Naive thymus-derived CD8-positive, alpha-beta T cell (primary cell): ENCODE measurements around the gene CATSPERZ. TPM values are rescaled to one million over a fixed set of nuclear protein-coding genes. Genes with fewer than 3 reads are reported as not detected.

Experiments
- ATAC-seq, 2 donors: fragments of 150-1000 bp; cut with Tn5 transposase in 1 of 2; sonication (Bioruptor Pico), chemical (Tn5 transposase) in 1 of 2; 1 replicate in 1 of 2; 2 replicates in 1 of 2; pipeline ENCODE4 v1.10.0; 2021; ENCODE audit warnings: mild to moderate bottlenecking in 2 of 2, moderate library complexity in 2 of 2
- POLR2A ChIA-PET: fragments of 350-600 bp; sonication (Branson Sonifier 250); formaldehyde crosslinking; loops from one replicate; lab custom pipeline; 2021; ENCODE audit warnings: antibody characterized with exemption; lab: Charles Lee
- DNase-seq, 10 donors: peaks; one replicate each; pipeline versions ENCODE4 v3.0.0 to v3.0.0-alpha.2; 2020 to 2022
- H3K27ac Mint-ChIP-seq, 10 donors: one replicate each; pipeline ENCODE4 v1.8.0; 2020 to 2022; ENCODE audit warnings: mild to moderate bottlenecking in 10 of 10, mixed read lengths in 10 of 10, moderate library complexity in 4 of 10, inconsistent platforms in 1 of 10
- H3K27me3 Mint-ChIP-seq, 5 donors: one replicate each; pipeline ENCODE4 v1.8.0; 2021 to 2022; ENCODE audit warnings: mixed read lengths in 5 of 5
- H3K36me3 Mint-ChIP-seq, 3 donors: one replicate each; pipeline ENCODE4 v1.8.0; 2020 to 2022; ENCODE audit warnings: mixed read lengths in 3 of 3, mild to moderate bottlenecking in 2 of 3, inconsistent platforms in 1 of 3
- H3K4me1 Mint-ChIP-seq, 4 donors: one replicate each; pipeline ENCODE4 v1.8.0; 2021 to 2022; ENCODE audit warnings: mixed read lengths in 4 of 4
- H3K4me3 Mint-ChIP-seq, 10 donors: one replicate each; pipeline ENCODE4 v1.8.0; 2020 to 2022; ENCODE audit warnings: mild to moderate bottlenecking in 10 of 10, mixed read lengths in 10 of 10, moderate library complexity in 6 of 10, inconsistent platforms in 1 of 10
- H3K9me3 Mint-ChIP-seq, 9 donors: one replicate each; pipeline ENCODE4 v1.8.0; 2020 to 2022; ENCODE audit warnings: mixed read lengths in 9 of 9, mild to moderate bottlenecking in 3 of 9, inconsistent platforms in 1 of 9, moderate library complexity in 1 of 9
- polyA plus RNA-seq, 3 donors: library from polyadenylated mRNA; unstranded; fragments of 300-500 nt; fragmentation: Illumina TruSeq; gene quantifications; one replicate each; pipeline ENCODE4 v1.2.3, GENCODE V29; 2021
- total RNA-seq, 8 experiments: library from RNA in 2 of 8; stranded (reverse) in 2 of 8; gene quantifications; one replicate each; pipeline ENCODE4 v1.2.3 and lab custom pipeline; 2021 to 2026

The CATSPERZ gene
- total and polyA plus RNA-seq, 5 experiments from 2014 or later, result not detected

DNA sequence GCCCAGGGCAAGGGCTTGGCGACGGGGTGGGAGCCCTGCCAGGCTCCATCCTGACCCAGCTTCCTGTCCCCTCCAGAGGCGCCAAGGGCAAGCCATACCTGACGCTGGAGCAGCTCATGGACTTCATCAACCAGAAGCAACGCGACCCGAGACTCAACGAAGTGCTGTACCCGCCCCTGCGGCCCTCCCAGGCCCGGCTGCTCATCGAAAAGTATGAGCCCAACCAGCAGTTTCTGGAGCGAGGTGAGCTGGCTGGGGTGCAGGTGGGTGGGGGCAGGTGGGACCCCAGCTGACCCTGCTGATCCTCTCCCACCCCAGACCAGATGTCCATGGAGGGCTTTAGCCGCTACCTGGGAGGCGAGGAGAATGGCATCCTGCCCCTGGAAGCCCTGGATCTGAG is 43.9 kb upstream of the CATSPERZ start:
- no peaks in the 10 kb centered on the region for H3K9me3 Mint-ChIP-seq
- H3K4me3 Mint-ChIP-seq, result no peak overlapping the region
- no peak for ATAC-seq
- no peak overlapping the region for H3K27ac Mint-ChIP-seq
- no peak for DNase-seq
- peaks cover 0 to 7% (median 4%) of the 10 kb centered on the region in 3 donors for H3K36me3 Mint-ChIP-seq
- POLR2A ChIA-PET, result interaction anchor here (0.9 to 3.1 kb wide), 4 partner anchors 9 to 26 kb away, joined by 3 to 13 read pairs (median 4); partner anchors contain the start of gene PPP1R14B
- H3K27me3 Mint-ChIP-seq, result no peaks in the 10 kb centered on the region
- H3K4me1 Mint-ChIP-seq, result peaks cover 7 to 15% (median 9%) of the 10 kb centered on the region in 4 donors

DNA sequence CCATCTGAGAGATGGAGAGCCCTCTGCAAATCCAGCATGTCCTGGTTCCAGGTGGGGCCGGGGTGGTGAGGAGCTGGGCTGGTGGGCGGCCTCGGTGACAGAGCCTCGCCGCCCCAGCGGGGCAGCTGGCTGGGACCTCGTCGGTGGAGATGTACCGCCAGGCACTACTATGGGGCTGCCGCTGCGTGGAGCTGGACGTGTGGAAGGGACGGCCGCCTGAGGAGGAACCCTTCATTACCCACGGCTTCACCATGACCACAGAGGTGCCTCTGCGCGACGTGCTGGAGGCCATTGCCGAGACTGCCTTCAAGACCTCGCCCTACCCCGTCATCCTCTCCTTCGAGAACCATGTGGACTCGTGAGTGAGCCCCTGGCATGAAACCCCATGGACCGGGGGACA is 41.8 kb upstream of the CATSPERZ start:
- Mint-ChIP-seq H3K4me1 (peaks cover 0 to 6% (median 1%) of the 10 kb centered on the region in 4 donors), H3K27me3 (no peaks in the 10 kb centered on the region), H3K4me3 (no peak overlapping the region), H3K36me3 (peaks cover 0 to 7% (median 4%) of the 10 kb centered on the region in 3 donors), H3K9me3 (no peaks in the 10 kb centered on the region), H3K27ac (no peak overlapping the region)
- no peak for DNase-seq
- POLR2A ChIA-PET, result interaction anchor here (0.7 to 3.1 kb wide), 2 partner anchors 10 to 13 kb away, joined by 3 to 13 read pairs; no protein-coding TSS in a partner anchor
- no peak for ATAC-seq

DNA sequence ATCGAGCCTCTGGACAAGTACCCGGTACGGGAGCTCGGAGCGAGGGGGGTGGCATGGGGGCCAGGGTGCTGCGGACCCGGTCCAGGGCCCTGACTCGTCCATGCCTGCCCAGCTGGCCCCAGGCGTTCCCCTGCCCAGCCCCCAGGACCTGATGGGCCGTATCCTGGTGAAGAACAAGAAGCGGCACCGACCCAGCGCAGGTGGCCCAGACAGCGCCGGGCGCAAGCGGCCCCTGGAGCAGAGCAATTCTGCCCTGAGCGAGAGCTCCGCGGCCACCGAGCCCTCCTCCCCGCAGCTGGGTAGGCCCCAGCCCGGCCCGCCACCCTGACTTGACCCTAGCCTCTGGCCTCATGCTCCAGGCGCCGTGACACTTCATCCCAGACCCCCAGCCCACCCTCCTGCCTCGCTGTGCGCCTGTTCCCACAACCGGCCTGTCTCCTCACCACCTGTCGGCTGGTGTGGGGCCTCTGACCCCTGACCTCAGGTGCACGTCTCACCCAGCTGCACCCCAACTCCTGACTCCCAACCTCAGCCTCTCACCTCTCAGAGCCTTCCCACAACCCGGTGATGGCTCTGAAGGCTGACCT is 41.1 kb upstream of the CATSPERZ start:
- POLR2A ChIA-PET, result interaction anchor here (1.4 to 3.1 kb wide), 2 partner anchors 9 to 15 kb away, joined by 3 to 13 read pairs; no protein-coding TSS in a partner anchor
- H3K9me3 Mint-ChIP-seq, result no peaks in the 10 kb centered on the region

DNA sequence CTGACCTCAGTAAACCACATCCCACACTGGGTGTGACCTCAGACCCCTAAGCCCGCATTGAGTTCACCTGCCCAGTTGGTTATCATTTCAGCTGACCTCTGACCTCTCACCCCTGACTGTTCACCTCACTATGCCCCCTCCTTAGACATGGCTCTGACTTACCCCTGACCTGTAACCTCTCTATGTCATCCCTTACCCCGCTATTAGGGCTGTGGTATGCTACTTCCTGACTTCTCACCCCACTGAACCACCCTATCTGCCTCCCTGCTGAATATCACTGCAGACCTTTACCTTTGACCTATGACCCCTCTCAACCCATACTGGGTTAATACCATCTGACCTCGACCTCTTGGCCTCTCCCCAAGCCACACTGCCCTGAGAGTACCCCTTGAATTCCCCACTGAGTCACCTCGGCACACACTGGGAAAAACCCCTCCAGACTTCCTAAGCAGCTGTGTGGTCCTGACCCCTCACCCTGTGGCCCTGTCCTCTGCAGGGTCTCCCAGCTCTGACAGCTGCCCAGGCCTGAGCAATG is 40.6 kb upstream of the CATSPERZ start:
- Mint-ChIP-seq H3K27me3 (no peaks in the 10 kb centered on the region), H3K9me3 (no peaks in the 10 kb centered on the region), H3K4me1 (peaks cover 0 to 4% (median 0%) of the 10 kb centered on the region in 4 donors), H3K27ac (peak overlapping the region in 2 of 10 donors; percentile 59 to 70), H3K4me3 (peak overlapping the region in 1 of 10 donors; percentile 41), H3K36me3 (peaks cover 0 to 7% (median 4%) of the 10 kb centered on the region in 3 donors)
- no peak for DNase-seq
- POLR2A ChIA-PET, result interaction anchor here (1.4 to 3.1 kb wide), 2 partner anchors 9 to 16 kb away, joined by 3 to 13 read pairs; no protein-coding TSS in a partner anchor
- ATAC-seq, result no peak

More for the DNA sequence above, 41.1 kb upstream of the CATSPERZ start:
- ATAC-seq (no peak), DNase-seq (peak in 1 of 10 donors; percentile 63)
- Mint-ChIP-seq H3K27me3 (no peaks in the 10 kb centered on the region), H3K27ac (peak overlapping the region in 1 of 10 donors; percentile 70), H3K36me3 (peaks cover 0 to 7% (median 4%) of the 10 kb centered on the region in 3 donors), H3K4me3 (no peak overlapping the region), H3K4me1 (peaks cover 0 to 4% (median 0%) of the 10 kb centered on the region in 4 donors)

DNA sequence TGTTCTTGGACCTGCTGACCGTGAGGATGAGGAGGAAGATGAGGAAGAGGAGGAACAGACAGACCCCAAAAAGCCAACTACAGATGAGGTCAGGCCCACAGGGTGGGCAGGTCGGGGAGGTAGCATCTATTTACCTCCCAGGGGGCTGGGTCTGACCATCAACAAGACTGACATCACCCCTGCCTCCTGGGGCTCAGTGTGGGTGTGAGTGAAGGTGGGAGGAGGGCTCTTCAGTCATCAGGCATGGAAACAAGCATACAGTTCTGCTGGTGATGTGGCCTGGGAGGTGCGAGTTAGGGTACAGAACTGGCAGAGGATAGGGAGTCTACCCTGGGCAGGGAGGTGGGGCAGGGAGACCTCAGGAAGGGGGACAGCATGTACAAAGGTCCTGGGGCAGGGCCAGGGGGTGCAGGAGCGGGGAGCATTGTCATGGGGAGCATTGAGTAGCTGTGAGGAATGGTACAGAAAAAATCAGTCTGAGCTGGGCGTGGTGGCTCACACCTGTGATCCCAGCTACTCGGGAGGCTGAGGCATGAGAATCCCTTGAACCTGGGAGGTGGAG is 39.9 kb upstream of the CATSPERZ start:
- H3K27ac Mint-ChIP-seq, result peak overlapping the region in 1 of 10 donors; percentile 21
- POLR2A ChIA-PET, result interaction anchor here (0.7 kb wide), 1 partner anchor 54 kb away, joined by 5 read pairs; no protein-coding TSS in a partner anchor
- H3K4me1 Mint-ChIP-seq, result peaks cover 0 to 4% (median 0%) of the 10 kb centered on the region in 4 donors
- H3K36me3 Mint-ChIP-seq, result peaks cover 0 to 7% (median 4%) of the 10 kb centered on the region in 3 donors
- no peak for ATAC-seq
- no peaks in the 10 kb centered on the region for H3K27me3 Mint-ChIP-seq
- no peaks in the 10 kb centered on the region for H3K9me3 Mint-ChIP-seq
- H3K4me3 Mint-ChIP-seq, result no peak overlapping the region
- no peak for DNase-seq

DNA sequence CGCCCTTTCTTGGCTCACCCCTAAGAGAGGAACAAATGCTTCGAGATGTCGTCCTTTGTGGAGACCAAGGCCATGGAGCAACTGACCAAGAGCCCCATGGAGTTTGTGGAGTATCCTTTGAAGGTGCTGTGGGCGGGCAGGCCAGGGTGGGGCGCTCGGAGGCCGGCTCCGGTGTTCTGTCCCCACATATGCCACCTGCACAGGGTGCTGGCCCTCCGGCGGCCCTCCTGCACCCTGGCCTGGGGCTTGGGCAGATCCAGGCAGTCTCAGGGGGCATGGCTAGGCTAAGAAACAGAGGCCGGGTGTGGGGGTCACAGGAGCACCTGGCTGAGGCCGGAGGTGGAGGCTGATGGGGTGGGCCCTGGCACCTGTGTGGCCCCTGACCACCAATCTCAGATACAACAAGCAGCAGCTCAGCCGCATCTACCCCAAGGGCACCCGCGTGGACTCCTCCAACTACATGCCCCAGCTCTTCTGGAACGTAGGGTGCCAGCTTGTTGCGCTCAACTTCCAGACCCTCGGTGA is 38.5 kb upstream of the CATSPERZ start:
- H3K4me1 Mint-ChIP-seq, result peaks cover 0 to 4% (median 0%) of the 10 kb centered on the region in 4 donors
- peaks cover 0 to 6% (median 4%) of the 10 kb centered on the region in 3 donors for H3K36me3 Mint-ChIP-seq
- DNase-seq (no peak), ATAC-seq (no peak)
- no peaks in the 10 kb centered on the region for H3K9me3 Mint-ChIP-seq
- no peak overlapping the region for H3K27ac Mint-ChIP-seq
- peak overlapping the region in 1 of 10 donors; percentile 14 for H3K4me3 Mint-ChIP-seq
- POLR2A ChIA-PET, result interaction anchor here (1.0 kb wide), 1 partner anchor 9 kb away, joined by 3 read pairs; no protein-coding TSS in a partner anchor
- H3K27me3 Mint-ChIP-seq, result no peaks in the 10 kb centered on the region

DNA sequence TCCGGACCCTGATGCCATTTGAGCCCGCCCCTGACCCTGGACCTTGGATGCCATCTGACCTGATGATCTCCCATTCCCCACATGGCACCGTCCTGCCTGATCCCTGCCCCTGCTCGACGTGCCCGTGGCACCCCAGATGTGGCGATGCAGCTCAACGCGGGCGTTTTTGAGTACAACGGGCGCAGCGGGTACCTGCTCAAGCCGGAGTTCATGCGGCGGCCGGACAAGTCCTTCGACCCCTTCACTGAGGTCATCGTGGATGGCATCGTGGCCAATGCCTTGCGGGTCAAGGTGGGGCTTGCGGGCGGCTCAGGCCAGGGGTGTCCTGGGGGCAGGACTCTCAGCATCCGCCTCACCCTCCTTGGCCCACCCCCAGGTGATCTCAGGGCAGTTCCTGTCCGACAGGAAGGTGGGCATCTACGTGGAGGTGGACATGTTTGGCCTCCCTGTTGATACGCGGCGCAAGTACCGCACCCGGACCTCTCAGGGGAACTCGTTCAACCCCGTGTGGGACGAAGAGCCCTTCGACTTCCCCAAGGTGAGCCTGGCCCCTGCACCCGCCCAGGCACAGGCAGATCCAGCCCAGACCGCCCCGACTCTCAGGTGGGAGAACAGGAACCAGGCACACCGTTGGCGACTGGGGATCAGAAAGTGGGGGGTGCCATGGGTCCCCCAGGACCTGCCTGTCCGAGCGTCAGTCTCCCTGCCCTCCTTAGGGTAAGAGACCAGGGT is 37.7 kb upstream of the CATSPERZ start:
- no peaks in the 10 kb centered on the region for H3K9me3 Mint-ChIP-seq
- ATAC-seq, result no peak
- H3K4me1 Mint-ChIP-seq, result peaks cover 0 to 6% (median 0%) of the 10 kb centered on the region in 4 donors
- no peaks in the 10 kb centered on the region for H3K27me3 Mint-ChIP-seq
- POLR2A ChIA-PET, result interaction anchor here (0.6 to 1.0 kb wide), 2 partner anchors 10 to 16 kb away, joined by 3 read pairs; no protein-coding TSS in a partner anchor
- H3K4me3 Mint-ChIP-seq, result no peak overlapping the region
- no peak overlapping the region for H3K27ac Mint-ChIP-seq
- peak in 1 of 10 donors; percentile 53 for DNase-seq
- H3K36me3 Mint-ChIP-seq, result peaks cover 0 to 5% (median 4%) of the 10 kb centered on the region in 3 donors

DNA sequence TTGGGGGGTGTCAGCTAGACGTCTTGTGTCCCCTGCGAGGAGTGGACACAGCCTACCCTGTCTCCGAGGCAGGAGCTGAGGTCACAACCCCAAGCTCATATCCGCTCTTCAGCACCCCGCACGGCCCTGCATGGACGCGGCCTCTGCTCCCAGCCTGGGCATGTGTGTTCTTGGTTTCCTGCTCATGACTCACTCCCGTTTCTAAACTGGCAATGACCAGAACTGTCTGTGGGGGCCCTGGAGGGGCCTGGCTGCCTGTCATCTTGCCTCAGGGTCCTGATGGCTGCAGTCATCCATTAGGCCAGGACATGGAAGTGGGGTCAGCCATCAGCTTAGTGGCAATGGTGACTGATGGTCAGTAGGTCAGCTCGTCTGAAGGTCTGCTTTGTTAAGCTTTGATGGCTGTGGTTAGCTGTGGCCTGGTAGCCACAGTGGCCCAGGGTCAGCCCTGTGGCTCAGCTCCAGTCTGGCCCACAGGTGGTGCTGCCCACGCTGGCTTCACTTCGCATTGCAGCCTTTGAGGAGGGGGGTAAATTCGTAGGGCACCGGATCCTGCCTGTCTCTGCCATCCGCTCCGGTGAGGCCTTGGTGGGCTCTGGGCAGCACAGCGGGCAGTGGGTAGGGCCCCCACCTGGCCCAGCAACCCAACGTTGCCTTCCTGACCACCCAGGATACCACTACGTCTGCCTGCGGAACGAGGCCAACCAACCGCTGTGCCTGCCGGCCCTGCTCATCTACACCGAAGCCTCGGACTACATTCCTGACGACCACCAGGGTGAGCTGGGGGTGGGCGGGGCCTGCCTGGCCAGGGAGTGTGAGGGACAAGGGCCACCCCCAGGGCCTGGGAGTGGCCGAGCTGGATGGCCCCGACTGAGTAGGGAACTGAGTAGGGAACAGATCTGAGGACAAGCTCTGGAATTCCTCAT is 36.9 kb upstream of the CATSPERZ start:
- Mint-ChIP-seq H3K36me3 (peaks cover 0 to 4% (median 0%) of the 10 kb centered on the region in 3 donors), H3K4me1 (peaks cover 8 to 11% (median 8%) of the 10 kb centered on the region in 4 donors), H3K27me3 (no peaks in the 10 kb centered on the region), H3K4me3 (no peak overlapping the region), H3K27ac (peak overlapping the region in 1 of 10 donors; percentile 44), H3K9me3 (no peaks in the 10 kb centered on the region)
- ATAC-seq (no peak), DNase-seq (no peak)
- POLR2A ChIA-PET, result interaction anchor here (0.6 to 1.6 kb wide), 4 partner anchors 9 to 17 kb away, joined by 3 to 6 read pairs (median 4); no protein-coding TSS in a partner anchor

DNA sequence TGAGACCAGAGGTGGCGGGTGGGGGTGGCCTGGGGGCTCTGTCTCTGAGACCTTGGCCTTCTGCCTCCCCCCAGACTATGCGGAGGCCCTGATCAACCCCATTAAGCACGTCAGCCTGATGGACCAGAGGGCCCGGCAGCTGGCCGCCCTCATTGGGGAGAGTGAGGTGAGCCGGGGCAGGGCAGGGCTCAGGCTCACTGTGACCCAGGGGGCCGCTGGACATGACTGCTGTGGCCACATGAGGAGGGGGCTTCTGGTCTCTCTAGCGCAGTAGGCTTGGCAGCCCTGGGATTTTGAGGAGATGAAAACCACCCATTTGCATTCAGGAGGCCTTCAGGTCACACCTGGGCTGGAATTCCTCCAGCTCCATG is 36.2 kb upstream of the CATSPERZ start:
- Mint-ChIP-seq H3K9me3 (no peaks in the 10 kb centered on the region), H3K36me3 (peaks cover 0 to 4% (median 0%) of the 10 kb centered on the region in 3 donors), H3K27ac (no peak overlapping the region), H3K4me3 (no peak overlapping the region), H3K27me3 (no peaks in the 10 kb centered on the region), H3K4me1 (peaks cover 13 to 15% (median 14%) of the 10 kb centered on the region in 4 donors)
- POLR2A ChIA-PET, result interaction anchor here (0.6 to 1.6 kb wide), 5 partner anchors 10 to 57 kb away, joined by 3 to 6 read pairs (median 4); partner anchors contain the start of gene FERMT3
- DNase-seq, result no peak
- no peak for ATAC-seq

DNA sequence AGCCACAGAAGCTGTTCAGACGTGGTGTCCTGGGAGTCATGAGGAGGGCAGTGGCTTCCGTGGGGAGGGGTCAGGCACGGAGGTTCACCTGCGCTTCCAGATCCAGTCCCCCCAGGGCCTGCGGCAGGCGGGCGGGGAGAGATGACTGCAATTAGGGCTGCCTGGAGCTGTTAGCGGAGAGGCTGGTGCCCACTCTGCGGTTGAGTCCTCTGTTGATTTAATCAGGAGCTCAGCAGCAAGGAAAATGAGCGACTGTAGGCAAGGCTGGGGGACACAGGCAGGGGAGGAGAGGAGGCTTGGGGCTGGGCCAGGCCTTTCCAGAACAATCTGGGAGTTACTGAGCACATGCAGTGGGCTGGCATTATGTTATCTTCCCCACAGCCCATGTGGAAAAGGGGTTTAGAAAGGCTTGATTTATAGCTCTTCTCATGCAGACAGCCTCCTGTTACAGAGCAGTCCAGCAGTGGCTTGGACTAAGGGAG is 35.7 kb upstream of the CATSPERZ start:
- DNase-seq, result no peak
- no peak overlapping the region for H3K4me3 Mint-ChIP-seq
- no peaks in the 10 kb centered on the region for H3K9me3 Mint-ChIP-seq
- POLR2A ChIA-PET, result interaction anchor here (0.6 to 1.6 kb wide), 6 partner anchors 10 to 57 kb away, joined by 3 to 6 read pairs (median 4); partner anchors contain the start of gene FERMT3
- no peaks in the 10 kb centered on the region for H3K27me3 Mint-ChIP-seq
- peak overlapping the region in 2 of 10 donors; percentile 21 to 62 for H3K27ac Mint-ChIP-seq
- H3K4me1 Mint-ChIP-seq, result peaks cover 16 to 19% (median 17%) of the 10 kb centered on the region in 4 donors
- peaks cover 0 to 1% (median 0%) of the 10 kb centered on the region in 3 donors for H3K36me3 Mint-ChIP-seq
- ATAC-seq, result no peak
